Tibial nerve (tissue), 4 donors: Measurements from ENCODE around the gene MXD3.

ENCODE experiments used
- CTCF ChIP-seq, 5 experiments: fragments of 200-600 bp in 3 of 5; fragments of 450-650 bp in 2 of 5; sonication (generic) in 3 of 5; IDR thresholded peaks; one replicate each; pipeline ENCODE4 v1.5.1; 2016 to 2019; ENCODE audit warnings: antibody characterized with exemption in 5 of 5, mild to moderate bottlenecking in 3 of 5, moderate library complexity in 2 of 5
- EP300 ChIP-seq, 2 donors: sonication (generic); formaldehyde crosslinking; IDR thresholded peaks; one replicate each; pipeline ENCODE4 v1.6.1; 2017; ENCODE audit warnings: antibody characterized with exemption in 2 of 2, mild to moderate bottlenecking in 1 of 2

GRCh38 chr5:177359451-177359851 lies 47.8 kb upstream of the MXD3 start:
- no peak for TF ChIP-seq CTCF (IDR thresholded peaks at IDR 0.05)
- TF ChIP-seq EP300 (IDR thresholded peaks at IDR 0.05) = no peak
